H1 (cell line): Measurements from ENCODE around the gene CROCC2. TPM values are rescaled to one million over a fixed set of nuclear protein-coding genes. Genes with fewer than 3 reads are reported as not detected.

ENCODE experiments used
- CTCF ChIA-PET: fragments of 300-600 bp; sonication (Branson Sonifier 250); formaldehyde crosslinking; loops from one replicate; lab custom pipeline; 2021; ENCODE audit not compliant: partially characterized antibody; lab: Charles Lee
- POLR2A ChIA-PET: fragments of 300-600 bp; sonication (Branson Sonifier 250); formaldehyde crosslinking; loops from one replicate; lab custom pipeline; 2021; ENCODE audit warnings: inconsistent platforms; ENCODE audit not compliant: partially characterized antibody; lab: Charles Lee
- DNase-seq, 2 experiments: peaks; one replicate each; pipeline versions ENCODE4 v3.0.0 to v3.0.0-alpha.2; 2010 to 2022; ENCODE audit warnings: low spot score in 2 of 2, low read depth in 1 of 2, mixed read lengths in 1 of 2
- FAIRE-seq: peaks from 2 replicates; lab custom pipeline; 2011; peaks lifted over from hg19 to GRCh38; lab: Jason Lieb, UNC
- H2AFZ ChIP-seq: 2 replicates; pipeline ENCODE4 v1.8.1; 2012; ENCODE audit warnings: low read length, inconsistent platforms
- H2AK5ac ChIP-seq: 2 replicates; pipeline ENCODE4 v1.6.1; 2013; ENCODE audit warnings: low read depth, low read length
- H2BK120ac ChIP-seq: replicated peaks from 2 replicates; pipeline ENCODE3; 2013; ENCODE audit warnings: low read depth, low read length, inconsistent platforms
- H2BK12ac ChIP-seq: 2 replicates; pipeline ENCODE4 v1.6.1; 2013; ENCODE audit warnings: low read depth, low read length
- H2BK15ac ChIP-seq: 2 replicates; pipeline ENCODE4 v1.6.1; 2013; ENCODE audit warnings: low read length
- H2BK20ac ChIP-seq: 2 replicates; pipeline ENCODE4 v1.6.1; 2013; ENCODE audit warnings: low read length
- H2BK5ac ChIP-seq: 2 replicates; pipeline ENCODE4 v1.6.1; 2013; ENCODE audit warnings: low read depth, low read length
- H3K14ac ChIP-seq: 2 replicates; pipeline ENCODE4 v1.6.1; 2013; ENCODE audit warnings: inconsistent platforms; ENCODE audit not compliant: insufficient read length
- H3K18ac ChIP-seq: 2 replicates; pipeline ENCODE4 v1.6.1; 2013; ENCODE audit warnings: low read length; ENCODE audit errors: extremely low read depth
- H3K23ac ChIP-seq: 2 replicates; pipeline ENCODE4 v1.6.1; 2013; ENCODE audit warnings: inconsistent platforms; ENCODE audit not compliant: insufficient read length
- H3K23me2 ChIP-seq: 2 replicates; pipeline ENCODE4 v1.6.1; 2013; ENCODE audit warnings: low read depth, low read length
- H3K27ac ChIP-seq: 2 replicates; pipeline ENCODE4 v1.6.1; 2011; ENCODE audit warnings: low read depth, low read length, inconsistent platforms
- H3K27me3 ChIP-seq, 4 experiments: replicated peaks in 1 of 4; 1 replicate in 1 of 4; 2 replicates in 3 of 4; pipeline versions ENCODE4 v1.6.1 to v1.8.1; 2011 to 2013; ENCODE audit warnings: low read length in 3 of 4, mild to moderate bottlenecking in 3 of 4, inconsistent platforms in 2 of 4, mixed read lengths in 2 of 4, moderate library complexity in 1 of 4; ENCODE audit not compliant: control insufficient read depth in 3 of 4, insufficient read depth in 3 of 4; ENCODE audit errors: extremely low read depth in 1 of 4
- H3K36me3 ChIP-seq, 4 experiments: 2 replicates each; pipeline versions ENCODE4 v1.6.1 to v1.8.1; 2011 to 2013; ENCODE audit warnings: mild to moderate bottlenecking in 4 of 4, low read length in 3 of 4, moderate library complexity in 2 of 4, control low read depth in 1 of 4, inconsistent platforms in 1 of 4; ENCODE audit not compliant: insufficient read depth in 4 of 4, control insufficient read depth in 2 of 4
- H3K4ac ChIP-seq: replicated peaks from 2 replicates; pipeline ENCODE3; 2013; ENCODE audit warnings: low read length, low read depth, mixed read lengths, inconsistent platforms; ENCODE audit not compliant: insufficient read length
- H3K4me1 ChIP-seq, 4 experiments: replicated peaks in 1 of 4; 1 replicate in 1 of 4; 2 replicates in 3 of 4; pipeline versions ENCODE4 v1.6.1 to v1.8.1; 2011 to 2013; ENCODE audit warnings: low read length in 3 of 4, inconsistent platforms in 2 of 4, mixed read lengths in 1 of 4; ENCODE audit not compliant: insufficient read depth in 4 of 4, control insufficient read depth in 3 of 4
- H3K4me2 ChIP-seq, 2 experiments: 2 replicates each; pipeline versions ENCODE4 v1.6.1 to v1.8.1; 2011 to 2013; ENCODE audit warnings: low read depth in 2 of 2, low read length in 2 of 2, control low read depth in 1 of 2, inconsistent platforms in 1 of 2, mild to moderate bottlenecking in 1 of 2; ENCODE audit not compliant: insufficient read depth in 1 of 2
- H3K4me3 ChIP-seq, 4 experiments: fragments of 200-600, 300-600 bp in 1 of 4; sonication (generic), shearing (Covaris generic), sonication (Bioruptor Twin) in 1 of 4; 2 replicates each; pipeline versions ENCODE4 v1.5.1 to v1.8.1; 2011 to 2016; ENCODE audit warnings: low read length in 4 of 4, low read depth in 3 of 4, control low read depth in 2 of 4, inconsistent platforms in 2 of 4, mild to moderate bottlenecking in 2 of 4, mixed read lengths in 1 of 4, moderate library complexity in 1 of 4; ENCODE audit not compliant: insufficient read depth in 2 of 4; ENCODE audit errors: extremely low read depth in 1 of 4
- H3K56ac ChIP-seq: replicated peaks from 2 replicates; pipeline ENCODE3; 2013; ENCODE audit warnings: low read depth, mild to moderate bottlenecking, mixed read lengths, low read length, inconsistent platforms; ENCODE audit not compliant: insufficient read length
- H3K79me1 ChIP-seq: 2 replicates; pipeline ENCODE4 v1.6.1; 2013; ENCODE audit warnings: low read depth, low read length, control low read depth
- H3K79me2 ChIP-seq, 2 experiments: 2 replicates each; pipeline versions ENCODE4 v1.6.1 to v1.8.1; 2012 to 2013; ENCODE audit warnings: low read length in 2 of 2, mild to moderate bottlenecking in 2 of 2, inconsistent platforms in 1 of 2; ENCODE audit not compliant: insufficient read depth in 2 of 2, control insufficient read depth in 1 of 2
- H3K9ac ChIP-seq, 4 experiments: replicated peaks in 1 of 4; 1 replicate in 1 of 4; 2 replicates in 3 of 4; pipeline versions ENCODE4 v1.6.1 to v1.8.1; 2011 to 2013; ENCODE audit warnings: low read depth in 3 of 4, low read length in 3 of 4, control low read depth in 2 of 4, mild to moderate bottlenecking in 2 of 4, moderate library complexity in 2 of 4, inconsistent platforms in 1 of 4; ENCODE audit errors: extremely low read depth in 1 of 4
- H3K9me3 ChIP-seq, 2 experiments: 2 replicates each; pipeline versions ENCODE4 v1.6.1 to v1.8.1; 2012 to 2013; ENCODE audit warnings: mild to moderate bottlenecking in 2 of 2, moderate library complexity in 2 of 2, control low read depth in 1 of 2, inconsistent platforms in 1 of 2, low read depth in 1 of 2, low read length in 1 of 2, mixed read lengths in 1 of 2; ENCODE audit not compliant: insufficient read depth in 2 of 2
- H4K20me1 ChIP-seq, 2 experiments: replicated peaks in 1 of 2; 2 replicates each; pipeline versions ENCODE3 to v1.8.1; 2011 to 2013; ENCODE audit warnings: inconsistent platforms in 2 of 2, low read length in 2 of 2, mild to moderate bottlenecking in 1 of 2; ENCODE audit not compliant: insufficient read depth in 2 of 2, control insufficient read depth in 1 of 2
- H4K5ac ChIP-seq: 2 replicates; pipeline ENCODE4 v1.6.1; 2013; ENCODE audit warnings: low read length, low read depth, mixed read lengths, inconsistent platforms; ENCODE audit not compliant: insufficient read length
- H4K8ac ChIP-seq: 2 replicates; pipeline ENCODE4 v1.8.0; 2013; ENCODE audit warnings: mild to moderate bottlenecking, moderate library complexity, low read length, inconsistent platforms; ENCODE audit not compliant: insufficient read depth; ENCODE audit errors: extremely low read depth
- H4K91ac ChIP-seq: replicated peaks from 2 replicates; pipeline ENCODE3; 2013; ENCODE audit warnings: low read length, mixed read lengths, inconsistent platforms; ENCODE audit not compliant: insufficient read length
- ATF3 ChIP-seq: IDR thresholded peaks from 2 replicates; pipeline ENCODE4 v1.6.1; 2011; ENCODE audit warnings: low read depth, mild to moderate bottlenecking, low read length; ENCODE audit not compliant: insufficient read depth
- BRCA1 ChIP-seq: IDR thresholded peaks from 2 replicates; pipeline ENCODE4 v1.6.1; 2012; ENCODE audit warnings: low read depth, low read length, improper control_type of control experiment
- CEBPB ChIP-seq: IDR thresholded peaks from 2 replicates; pipeline ENCODE4 v1.6.1; 2012; ENCODE audit warnings: low read depth, low read length
- EGR1 ChIP-seq: IDR thresholded peaks from 2 replicates; pipeline ENCODE4 v1.6.1; 2011; ENCODE audit warnings: low read depth, low read length, borderline replicate concordance
- EZH2 ChIP-seq: fragments of 200-600 bp; sonication (generic); IDR thresholded peaks from 2 replicates; pipeline ENCODE4 v1.7.1; 2012; ENCODE audit warnings: low read depth, mild to moderate bottlenecking, moderate library complexity, low read length, inconsistent platforms; ENCODE audit not compliant: severe bottlenecking
- HDAC2 ChIP-seq, 2 experiments: fragments of 300-600 bp in 1 of 2; sonication (generic) in 1 of 2; IDR thresholded peaks; 2 replicates each; pipeline ENCODE4 v1.6.1; 2011 to 2012; ENCODE audit warnings: low read depth in 2 of 2, low read length in 2 of 2, mild to moderate bottlenecking in 2 of 2, moderate library complexity in 2 of 2, borderline replicate concordance in 1 of 2, inconsistent platforms in 1 of 2
- RAD21 ChIP-seq, 2 experiments: IDR thresholded peaks in 1 of 2; conservative IDR thresholded peaks in 1 of 2; 2 replicates each; pipeline ENCODE4 v1.6.1; 2011; ENCODE audit warnings: low read depth in 2 of 2, low read length in 2 of 2, improper control_type of control experiment in 1 of 2, inconsistent platforms in 1 of 2, mild to moderate bottlenecking in 1 of 2, moderate library complexity in 1 of 2
- SAP30 ChIP-seq: fragments of 300-600 bp; sonication (generic); IDR thresholded peaks from 2 replicates; pipeline ENCODE4 v1.7.1; 2012; ENCODE audit warnings: low read length, moderate library complexity, mild to moderate bottlenecking, inconsistent platforms; ENCODE audit not compliant: insufficient read depth, insufficient replicate concordance
- SIN3A ChIP-seq, 2 experiments: IDR thresholded peaks in 1 of 2; conservative IDR thresholded peaks in 1 of 2; 2 replicates each; pipeline ENCODE4 v1.6.1; 2011 to 2012; ENCODE audit warnings: low read length in 2 of 2, improper control_type of control experiment in 1 of 2, low read depth in 1 of 2, mild to moderate bottlenecking in 1 of 2
- TEAD4 ChIP-seq: IDR thresholded peaks from 2 replicates; pipeline ENCODE4 v1.6.1; 2012; ENCODE audit warnings: low read depth, low read length, inconsistent platforms, mixed read lengths
- USF2 ChIP-seq: IDR thresholded peaks from 2 replicates; pipeline ENCODE4 v1.6.1; 2011; ENCODE audit warnings: low read length, improper control_type of control experiment
- WGBS, 2 experiments: shearing (Covaris generic) in 1 of 2; methylation state at CpG; one replicate each; pipeline versions ENCODE4 v1.1.6 to v1.1.7; 2013 to 2015; ENCODE audit warnings: low lambda C conversion rate in 2 of 2, mixed read lengths in 2 of 2, inconsistent platforms in 1 of 2, low coverage in 1 of 2, missing lambda C conversion rate in 1 of 2; ENCODE audit not compliant: insufficient replicate concordance in 2 of 2, insufficient coverage in 1 of 2, insufficient read length in 1 of 2; ENCODE audit errors: extremely low coverage in 1 of 2, missing lambda C conversion rate in 1 of 2; 5-methylcytosine and 5-hydroxymethylcytosine counted together
- polyA plus RNA-seq, 7 experiments: library from polyadenylated mRNA; depleted of rRNA in 3 of 7; stranded (reverse) in 5 of 7; unstranded in 2 of 7; fragments of >200 nt in 5 of 7; fragments of 200-250 nt in 2 of 7; gene quantifications; 1 replicate in 5 of 7; 2 replicates in 1 of 7; 4 replicates in 1 of 7; pipeline versions ENCODE4 v1.2.1 to v1.2.3, GENCODE V29; 2011 to 2013; ENCODE audit warnings: missing spikeins in 2 of 7, mixed read lengths in 2 of 7
- total RNA-seq: library from RNA; stranded (reverse); fragmentation: NEBNext Ultra II Directional; extraction: Animal tissue kit (Norgen Biotek cat#: 25700); gene quantifications from 2 replicates; pipeline ENCODE4 v1.2.1, GENCODE V29; 2021

Gene CROCC2
- total and polyA plus RNA-seq, 2 of the 8 experiments (the other 6 are each of a cell fraction or from before 2014, with no cell fraction given), result not detected

- 77% methylated on average over 14 of the region's 14 CpGs; no CpG with 5 or more reads in 1 of the 2 experiments for WGBS, 2 experiments
- CTCF ChIA-PET, result interaction anchor here (0.5 to 4.4 kb wide), 4 partner anchors 23 to 222 kb away, joined by 3 to 26 read pairs (median 4); no protein-coding TSS in a partner anchor
Measured at GRCh38 chr2:240890691-240891090, 15.4 kb upstream of the CROCC2 start.

More at GRCh38 chr2:240890691-240891090, 15.4 kb upstream of the CROCC2 start:
- Histone ChIP-seq H3K79me2 (no peaks in the 10 kb centered on the region), H2AFZ (no peak overlapping the region), H3K79me1 (no peaks in the 10 kb centered on the region), H3K27ac (no peak overlapping the region), H3K4me3 (no peak overlapping the region), H3K56ac (no peak overlapping the region), H2AK5ac (no peak overlapping the region), H3K18ac (no peak overlapping the region), H3K23ac (no peak overlapping the region), H3K14ac (no peak overlapping the region), H2BK20ac (no peak overlapping the region), H2BK15ac (no peak overlapping the region), H4K20me1 (no peaks in the 10 kb centered on the region), H3K4me1 (peaks cover 0 to 2% (median 0%) of the 10 kb centered on the region in 4 experiments; a peak in 2 of 7 replicates), H2BK5ac (no peak overlapping the region), H3K27me3 (no peaks in the 10 kb centered on the region), H3K9ac (no peak overlapping the region), H3K9me3 (no peaks in the 10 kb centered on the region), H4K8ac (no peak overlapping the region), H3K4ac (no peak overlapping the region), H4K91ac (no peak overlapping the region), H3K4me2 (no peak overlapping the region), H3K23me2 (no peaks in the 10 kb centered on the region), H2BK120ac (no peak overlapping the region), H4K5ac (no peak overlapping the region), H3K36me3 (no peaks in the 10 kb centered on the region), H2BK12ac (no peak overlapping the region)
- POLR2A ChIA-PET, result interaction anchor here (1.0 to 1.7 kb wide), 2 partner anchors 9 kb away, joined by 3 to 6 read pairs; no protein-coding TSS in a partner anchor
- TF ChIP-seq USF2, result no peak
- no peak for TF ChIP-seq HDAC2 (IDR thresholded peaks at IDR 0.05; ENCODE audit: borderline replicate concordance in 1 of 2, low read depth in 2 of 2, low read length in 2 of 2)
- no peak for TF ChIP-seq SAP30
- TF ChIP-seq BRCA1, result no peak
- TF ChIP-seq RAD21 (IDR thresholded peaks at IDR 0.05 in 1 of 2, conservative IDR thresholded peaks at IDR 0.05 in 1 of 2; ENCODE audit: low read depth in 2 of 2, low read length in 2 of 2), result no peak
- no peak for TF ChIP-seq SIN3A (conservative IDR thresholded peaks at IDR 0.05 in 1 of 2, IDR thresholded peaks at IDR 0.05 in 1 of 2; ENCODE audit: low read depth in 1 of 2, low read length in 2 of 2)
- no peak for TF ChIP-seq ATF3
- no peak for TF ChIP-seq TEAD4
- TF ChIP-seq CEBPB, result no peak
- TF ChIP-seq EGR1, result no peak
- TF ChIP-seq EZH2, result no peak
- FAIRE-seq, result no peak
- no peak for DNase-seq
